ENCODE data around the gene SPOCK2. TPM values are rescaled to one million over a fixed set of nuclear protein-coding genes. Genes with fewer than 3 reads are reported as not detected.
A peak's percentile ranks its signal among the peaks of the same experiment; 100 is the strongest.

Gene SPOCK2
- total RNA-seq, 1 experiment from 2014 or later, result 0.33 TPM

DNA sequence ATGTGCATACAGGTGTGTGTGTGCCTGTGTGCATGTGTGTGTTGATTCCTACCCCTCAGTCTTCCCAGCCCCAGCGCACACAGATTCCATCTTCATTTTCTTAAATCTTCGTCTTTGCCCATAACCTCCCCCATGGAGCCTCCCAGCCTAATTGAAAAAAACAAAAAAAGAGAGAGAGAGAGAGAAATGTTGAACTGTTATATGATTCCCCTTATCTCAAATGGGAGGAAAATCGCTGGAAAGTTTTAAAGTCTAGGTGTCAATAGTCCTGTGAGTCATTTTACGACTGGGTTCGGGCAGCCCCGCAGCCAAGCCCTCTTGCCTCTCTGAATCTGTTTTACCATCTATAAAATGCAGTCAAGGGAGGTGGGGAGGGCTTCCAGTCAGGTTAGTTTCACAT lies 60.9 kb downstream of the SPOCK2 start:
- ChIA-PET POLR2A (ENCODE audit: unreplicated experiment) (no interaction called here), CTCF (no interaction called here)
- peak; percentile 84 for ATAC-seq
- BruUV-seq (replicated peaks), result no TSS peak
- DNase-seq, result peak; percentile 77
- H3K79me2 ChIP-seq (ENCODE audit: low read length), result no peaks in the 10 kb centered on the region
- H2AFZ ChIP-seq (ENCODE audit: low read length), result no peak overlapping the region
- no peaks in the 10 kb centered on the region for H3K36me3 ChIP-seq (ENCODE audit: low read depth, low read length)
- H3K9me3 ChIP-seq (ENCODE audit: low read length), result no peaks in the 10 kb centered on the region
- no peaks in the 10 kb centered on the region for H4K20me1 ChIP-seq (ENCODE audit: low read length)
- no peak overlapping the region; the same call in 1 of the 2 replicates for H3K4me3 ChIP-seq (ENCODE audit: low read length)
- H3K27ac ChIP-seq (ENCODE audit: low read length), result peak overlapping the region; percentile 91
- H3F3A ChIP-seq (ENCODE audit: low read length, unreplicated experiment), result peaks cover 3% of the 10 kb centered on the region
- H3K9me2 ChIP-seq (replicated peaks; ENCODE audit: low read length), result no peaks in the 10 kb centered on the region
- no peaks in the 10 kb centered on the region for H3K27me3 ChIP-seq (ENCODE audit: low read length)
- peak overlapping the region; percentile 77 for H3K4me2 ChIP-seq (ENCODE audit: low read length)
- TF ChIP-seq EZH2phosphoT487 (IDR thresholded peaks at IDR 0.05; ENCODE audit: borderline replicate concordance, low read length) (no peak), EZH2 (IDR thresholded peaks at IDR 0.05; ENCODE audit: low read length, unreplicated experiment) (no peak)
- TF ChIP-seq, protein P1, sequence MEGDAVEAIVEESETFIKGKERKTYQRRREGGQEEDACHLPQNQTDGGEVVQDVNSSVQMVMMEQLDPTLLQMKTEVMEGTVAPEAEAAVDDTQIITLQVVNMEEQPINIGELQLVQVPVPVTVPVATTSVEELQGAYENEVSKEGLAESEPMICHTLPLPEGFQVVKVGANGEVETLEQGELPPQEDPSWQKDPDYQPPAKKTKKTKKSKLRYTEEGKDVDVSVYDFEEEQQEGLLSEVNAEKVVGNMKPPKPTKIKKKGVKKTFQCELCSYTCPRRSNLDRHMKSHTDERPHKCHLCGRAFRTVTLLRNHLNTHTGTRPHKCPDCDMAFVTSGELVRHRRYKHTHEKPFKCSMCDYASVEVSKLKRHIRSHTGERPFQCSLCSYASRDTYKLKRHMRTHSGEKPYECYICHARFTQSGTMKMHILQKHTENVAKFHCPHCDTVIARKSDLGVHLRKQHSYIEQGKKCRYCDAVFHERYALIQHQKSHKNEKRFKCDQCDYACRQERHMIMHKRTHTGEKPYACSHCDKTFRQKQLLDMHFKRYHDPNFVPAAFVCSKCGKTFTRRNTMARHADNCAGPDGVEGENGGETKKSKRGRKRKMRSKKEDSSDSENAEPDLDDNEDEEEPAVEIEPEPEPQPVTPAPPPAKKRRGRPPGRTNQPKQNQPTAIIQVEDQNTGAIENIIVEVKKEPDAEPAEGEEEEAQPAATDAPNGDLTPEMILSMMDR (conservative IDR thresholded peaks at IDR 0.05; ENCODE audit: low read depth, low read length), result no peak
- peaks cover 22% of the 10 kb centered on the region for H3K4me1 ChIP-seq (ENCODE audit: insufficient read depth, low read length)
- intact Hi-C loops (cut with micrococcal nuclease), result loop anchor here (5.0 kb wide), 2 partner anchors 55 to 70 kb away; no protein-coding TSS in a partner anchor
- H3K9ac ChIP-seq (ENCODE audit: low read length), result peak overlapping the region; percentile 64

DNA sequence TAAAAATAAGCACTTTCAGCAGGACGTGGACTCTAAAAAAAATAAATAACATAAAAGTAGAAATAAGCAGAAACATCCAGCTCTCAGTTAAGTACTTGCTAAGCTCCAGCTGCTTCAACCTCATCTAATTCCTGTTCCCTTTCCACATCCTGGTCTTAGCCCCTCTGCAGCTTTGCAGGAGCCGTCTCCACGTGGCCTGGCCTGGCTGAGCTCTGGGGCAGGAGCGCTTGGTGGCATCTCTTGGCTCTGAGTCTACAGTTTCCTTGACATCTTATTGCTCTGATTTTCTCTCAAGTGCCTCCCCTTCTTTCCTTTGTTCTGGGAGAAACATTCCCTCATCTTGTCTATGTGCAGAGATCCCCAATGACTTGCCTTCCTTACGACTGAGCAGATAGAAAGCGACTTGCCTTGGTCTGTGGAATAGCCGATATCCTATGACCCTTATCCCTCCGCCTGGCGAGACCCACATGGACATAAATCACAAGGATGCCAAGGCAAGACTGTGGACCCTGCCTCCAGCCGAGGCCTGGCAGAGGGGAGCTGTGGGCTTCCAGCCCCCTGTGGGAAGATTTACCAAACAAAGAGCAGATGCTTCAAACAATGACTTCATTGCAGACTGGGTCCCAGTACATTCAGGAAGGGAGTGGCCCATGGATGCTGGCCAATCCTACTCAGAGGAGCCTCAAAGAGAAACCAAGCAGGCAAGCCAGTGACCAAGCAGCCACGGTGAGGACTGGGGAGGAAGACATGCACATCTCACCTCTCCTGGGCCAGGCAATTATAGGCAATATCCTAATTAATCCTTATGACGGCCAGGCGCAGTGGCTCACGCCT lies 61.9 kb downstream of the SPOCK2 start:
- H3K36me3 ChIP-seq (ENCODE audit: low read depth, low read length), result no peaks in the 10 kb centered on the region
- POLR2A ChIA-PET (ENCODE audit: unreplicated experiment), result no interaction called here
- no peak overlapping the region for H3K9ac ChIP-seq (ENCODE audit: low read length)
- H3K79me2 ChIP-seq (ENCODE audit: low read length), result no peaks in the 10 kb centered on the region
- H3K27ac ChIP-seq (ENCODE audit: low read length), result peak overlapping the region; percentile 91; the same call in 1 of the 2 replicates
- TF ChIP-seq EZH2 (IDR thresholded peaks at IDR 0.05; ENCODE audit: low read length, unreplicated experiment), result no peak
- no peak for TF ChIP-seq EZH2phosphoT487 (IDR thresholded peaks at IDR 0.05; ENCODE audit: borderline replicate concordance, low read length)
- TF ChIP-seq, protein P1 (conservative IDR thresholded peaks at IDR 0.05; ENCODE audit: low read depth, low read length), result no peak
- intact Hi-C loops (cut with micrococcal nuclease), result loop anchor here (5.0 kb wide), 2 partner anchors 54 to 69 kb away; no protein-coding TSS in a partner anchor
- DNase-seq (peak; percentile 57), ATAC-seq (peak; percentile 56)
- no peak overlapping the region for H3K4me2 ChIP-seq (ENCODE audit: low read length)
- no peaks in the 10 kb centered on the region for H3K27me3 ChIP-seq (ENCODE audit: low read length)
- H3K4me3 ChIP-seq (ENCODE audit: low read length), result no peak overlapping the region
- no peak overlapping the region for H2AFZ ChIP-seq (ENCODE audit: low read length)
- no TSS peak for BruUV-seq (replicated peaks)
- H3K9me3 ChIP-seq (ENCODE audit: low read length), result no peaks in the 10 kb centered on the region
- peaks cover 3% of the 10 kb centered on the region for H3F3A ChIP-seq (ENCODE audit: low read length, unreplicated experiment)
- no peaks in the 10 kb centered on the region for H4K20me1 ChIP-seq (ENCODE audit: low read length)
- H3K4me1 ChIP-seq (ENCODE audit: insufficient read depth, low read length), result peaks cover 22% of the 10 kb centered on the region
- H3K9me2 ChIP-seq (replicated peaks; ENCODE audit: low read length), result no peaks in the 10 kb centered on the region
- CTCF ChIA-PET, result interaction anchor here (0.6 kb wide), 1 partner anchor 22 kb away, joined by 4 read pairs; no protein-coding TSS in a partner anchor

DNA sequence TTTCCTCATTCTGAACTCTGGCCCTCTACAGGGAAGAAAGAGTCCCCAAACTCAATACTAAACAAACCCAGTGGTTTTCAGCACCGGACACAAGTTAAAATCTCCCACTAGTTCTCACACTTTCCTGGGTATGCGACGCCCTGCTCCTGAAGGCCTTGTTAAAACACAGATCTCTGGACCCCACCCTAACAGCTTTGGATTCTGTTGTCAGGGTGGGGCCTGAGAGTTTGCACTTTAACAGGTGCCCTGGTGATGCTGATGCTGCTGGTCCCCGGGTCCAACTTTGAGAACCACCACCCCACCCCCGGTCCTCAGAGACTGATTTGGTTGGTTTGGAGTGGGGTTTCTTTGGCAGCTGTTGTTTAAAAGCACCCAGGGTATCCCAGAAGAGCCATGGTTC lies 62.5 kb downstream of the SPOCK2 start:
- Histone ChIP-seq H3F3A (ENCODE audit: low read length, unreplicated experiment) (peaks cover 3% of the 10 kb centered on the region), H3K9me2 (replicated peaks; ENCODE audit: low read length) (no peaks in the 10 kb centered on the region), H4K20me1 (ENCODE audit: low read length) (no peaks in the 10 kb centered on the region), H2AFZ (ENCODE audit: low read length) (no peak overlapping the region), H3K4me1 (ENCODE audit: insufficient read depth, low read length) (peaks cover 22% of the 10 kb centered on the region), H3K9ac (ENCODE audit: low read length) (no peak overlapping the region), H3K4me2 (ENCODE audit: low read length) (no peak overlapping the region), H3K9me3 (ENCODE audit: low read length) (no peaks in the 10 kb centered on the region), H3K4me3 (ENCODE audit: low read length) (no peak overlapping the region), H3K27ac (ENCODE audit: low read length) (no peak overlapping the region), H3K79me2 (ENCODE audit: low read length) (no peaks in the 10 kb centered on the region), H3K27me3 (ENCODE audit: low read length) (no peaks in the 10 kb centered on the region), H3K36me3 (ENCODE audit: low read depth, low read length) (no peaks in the 10 kb centered on the region)
- POLR2A ChIA-PET (ENCODE audit: unreplicated experiment), result no interaction called here
- TF ChIP-seq, protein P1 (conservative IDR thresholded peaks at IDR 0.05; ENCODE audit: low read depth, low read length), result no peak
- TF ChIP-seq EZH2 (IDR thresholded peaks at IDR 0.05; ENCODE audit: low read length, unreplicated experiment) (no peak), EZH2phosphoT487 (IDR thresholded peaks at IDR 0.05; ENCODE audit: borderline replicate concordance, low read length) (no peak)
- CTCF ChIA-PET, result no interaction called here
- intact Hi-C loops (cut with micrococcal nuclease), result loop anchor here (5.0 kb wide), 2 partner anchors 54 to 69 kb away; no protein-coding TSS in a partner anchor
- no TSS peak for BruUV-seq (replicated peaks)
- DNase-seq, result no peak
- ATAC-seq, result no peak
